ENCODE results near the gene AGPAT3.

GRCh38 chr21:43938751-43939442 lies 73.9 kb downstream of the AGPAT3 start:
- peak; percentile 78 to 90 for TF ChIP-seq CTCF (IDR thresholded peaks at IDR 0.05)
- no peak for TF ChIP-seq EP300 (IDR thresholded peaks at IDR 0.05)

Measured in suprapubic skin (tissue), 3 donors.